Measurements from ENCODE around the gene TMEM45A.
"Not testable (repeated sequence)": the region's sequence is repeated elsewhere in the genome, so short reads cannot be mapped to it uniquely, and the experiment has no call there.

Gene TMEM45A

GRCh38 chr3:100483529-100483928 lies 8.9 kb upstream of the TMEM45A start:
- H3K4me1 ChIP-seq (ENCODE audit: control insufficient read depth, insufficient read depth, low read length) = no peaks in the 10 kb centered on the region
- no peaks in the 10 kb centered on the region for H3K27me3 ChIP-seq (ENCODE audit: control insufficient read depth, insufficient read depth, low read length)
- H3K9ac ChIP-seq (ENCODE audit: low read length) = no peak overlapping the region
- H3K36me3 ChIP-seq (ENCODE audit: control insufficient read depth, insufficient read depth, low read length) = no peaks in the 10 kb centered on the region
- no peak overlapping the region for H3K27ac ChIP-seq (ENCODE audit: low read depth, low read length)
- no peaks in the 10 kb centered on the region for H3K9me3 ChIP-seq (ENCODE audit: control insufficient read depth, insufficient read depth, low read depth, low read length)
- H3K4me3 ChIP-seq (ENCODE audit: low read depth, low read length) = no peak overlapping the region

DNA sequence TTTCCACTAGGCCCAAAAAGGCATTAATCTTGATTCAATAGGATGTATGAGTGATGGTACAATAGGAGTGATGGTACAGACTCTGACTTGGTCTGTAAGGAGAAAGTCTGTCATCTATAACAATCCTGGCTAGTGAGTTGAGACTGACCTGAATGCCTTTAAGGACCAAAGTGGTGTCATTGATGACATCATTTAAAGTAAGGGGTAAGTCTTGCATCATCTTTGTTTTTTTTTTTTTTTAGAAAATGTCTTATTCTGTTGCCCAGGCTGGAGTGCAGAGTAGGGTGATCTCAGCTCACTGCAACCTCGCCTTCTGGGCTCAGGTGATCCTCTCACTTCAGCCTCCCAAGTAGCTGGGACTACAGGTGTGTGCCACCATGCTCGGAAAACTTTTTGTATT lies 5.6 kb upstream of the TMEM45A start:
- Histone ChIP-seq H3K27me3 (ENCODE audit: control insufficient read depth, insufficient read depth, low read length) (no peaks in the 10 kb centered on the region), H3K4me1 (ENCODE audit: control insufficient read depth, insufficient read depth, low read length) (peaks cover 4% of the 10 kb centered on the region; the same call in 1 of the 2 replicates), H3K27ac (ENCODE audit: low read depth, low read length) (no peak overlapping the region), H3K9ac (ENCODE audit: low read length) (no peak overlapping the region), H3K4me3 (ENCODE audit: low read depth, low read length) (no peak overlapping the region), H3K36me3 (ENCODE audit: control insufficient read depth, insufficient read depth, low read length) (no peaks in the 10 kb centered on the region), H3K9me3 (ENCODE audit: control insufficient read depth, insufficient read depth, low read depth, low read length) (no peaks in the 10 kb centered on the region)

GRCh38 chr3:100489118-100489517 lies 3.3 kb upstream of the TMEM45A start:
- Histone ChIP-seq H3K9ac (ENCODE audit: low read length) (no peak overlapping the region), H3K27me3 (ENCODE audit: control insufficient read depth, insufficient read depth, low read length) (no peaks in the 10 kb centered on the region), H3K36me3 (ENCODE audit: control insufficient read depth, insufficient read depth, low read length) (no peaks in the 10 kb centered on the region), H3K4me3 (ENCODE audit: low read depth, low read length) (no peak overlapping the region), H3K9me3 (ENCODE audit: control insufficient read depth, insufficient read depth, low read depth, low read length) (no peaks in the 10 kb centered on the region), H3K27ac (ENCODE audit: low read depth, low read length) (no peak overlapping the region), H3K4me1 (ENCODE audit: control insufficient read depth, insufficient read depth, low read length) (peaks cover 5% of the 10 kb centered on the region; the same call in 1 of the 2 replicates)

DNA sequence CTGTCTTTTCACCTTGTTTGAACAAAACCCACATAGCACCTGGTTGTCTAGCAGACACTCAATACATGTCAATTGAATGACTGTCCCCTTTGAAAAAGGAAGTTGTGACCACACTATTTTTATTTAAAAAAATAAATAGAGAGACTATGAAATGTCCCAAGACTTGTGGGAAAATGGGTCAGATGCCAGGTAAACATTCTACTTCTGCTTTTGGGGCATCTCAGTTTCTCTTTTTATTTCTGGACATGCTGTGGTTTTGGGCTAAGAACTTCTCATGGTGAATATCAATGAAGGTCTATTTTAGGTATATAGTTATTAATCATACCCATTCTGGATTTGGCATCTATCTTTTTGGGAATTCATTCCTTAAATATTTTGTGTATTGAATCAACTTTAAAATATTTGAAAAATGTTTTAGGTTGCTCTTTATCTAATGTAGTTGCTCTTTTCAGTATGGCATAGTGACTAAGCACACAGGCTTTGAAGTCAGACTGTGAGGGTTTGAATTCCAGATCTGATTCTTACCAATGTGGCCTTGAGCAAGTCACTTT lies 4.4 kb downstream of the TMEM45A start:
- no peaks in the 10 kb centered on the region for H3K27me3 ChIP-seq (ENCODE audit: control insufficient read depth, insufficient read depth, low read length)
- no peak overlapping the region for H3K9ac ChIP-seq (ENCODE audit: low read length)
- H3K9me3 ChIP-seq (ENCODE audit: control insufficient read depth, insufficient read depth, low read depth, low read length) = no peaks in the 10 kb centered on the region
- no peak overlapping the region for H3K4me3 ChIP-seq (ENCODE audit: low read depth, low read length)
- no peaks in the 10 kb centered on the region for H3K36me3 ChIP-seq (ENCODE audit: control insufficient read depth, insufficient read depth, low read length)
- peaks cover 7% of the 10 kb centered on the region; the same call in 1 of the 2 replicates for H3K4me1 ChIP-seq (ENCODE audit: control insufficient read depth, insufficient read depth, low read length)
- no peak overlapping the region for H3K27ac ChIP-seq (ENCODE audit: low read depth, low read length)

- no peaks in the 10 kb centered on the region for H3K9me3 ChIP-seq (ENCODE audit: control insufficient read depth, insufficient read depth, low read depth, low read length)
- H3K4me3 ChIP-seq (ENCODE audit: low read depth, low read length) = no peak overlapping the region
- no peaks in the 10 kb centered on the region for H3K36me3 ChIP-seq (ENCODE audit: control insufficient read depth, insufficient read depth, low read length)
- no peak overlapping the region for H3K9ac ChIP-seq (ENCODE audit: low read length)
- H3K27ac ChIP-seq (ENCODE audit: low read depth, low read length) = no peak overlapping the region
- no peaks in the 10 kb centered on the region for H3K27me3 ChIP-seq (ENCODE audit: control insufficient read depth, insufficient read depth, low read length)
- H3K4me1 ChIP-seq (ENCODE audit: control insufficient read depth, insufficient read depth, low read length) = peaks cover 6% of the 10 kb centered on the region; the same call in 1 of the 2 replicates
Measured at GRCh38 chr3:100499651-100500050, 7.2 kb downstream of the TMEM45A start.

DNA sequence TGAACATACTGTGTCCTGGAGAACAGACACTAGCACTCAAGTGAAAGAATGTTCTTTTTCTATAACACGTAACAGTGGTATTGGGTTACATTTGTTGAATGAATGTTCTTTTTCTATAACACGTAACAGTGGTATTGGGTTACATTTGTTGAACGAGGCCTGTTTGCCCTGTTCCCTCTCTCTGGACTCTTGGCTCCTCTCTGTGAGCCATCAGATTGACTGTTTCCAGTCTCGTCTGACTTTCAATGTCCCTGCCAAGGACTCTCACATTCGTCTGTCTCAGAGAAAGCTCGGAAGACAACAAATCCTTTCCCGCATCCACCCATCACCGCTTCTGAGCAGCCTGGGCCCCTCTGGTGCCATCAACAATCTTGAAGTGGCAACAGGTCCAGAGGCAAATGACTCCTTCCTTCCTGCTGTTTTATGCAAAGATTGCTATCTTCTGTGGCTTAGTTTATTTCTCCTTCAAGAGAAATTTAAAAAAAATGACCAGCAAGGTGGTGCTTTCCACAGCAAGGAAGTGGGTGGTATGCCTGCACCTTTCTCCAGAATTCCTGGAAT lies 8.0 kb downstream of the TMEM45A start:
- H3K27me3 ChIP-seq (ENCODE audit: control insufficient read depth, insufficient read depth, low read length) = no peaks in the 10 kb centered on the region
- H3K27ac ChIP-seq (ENCODE audit: low read depth, low read length) = no peak overlapping the region
- no peaks in the 10 kb centered on the region for H3K36me3 ChIP-seq (ENCODE audit: control insufficient read depth, insufficient read depth, low read length)
- no peak overlapping the region for H3K4me3 ChIP-seq (ENCODE audit: low read depth, low read length)
- H3K9ac ChIP-seq (ENCODE audit: low read length) = no peak overlapping the region
- H3K4me1 ChIP-seq (ENCODE audit: control insufficient read depth, insufficient read depth, low read length) = peaks cover 6% of the 10 kb centered on the region; the same call in 1 of the 2 replicates
- no peaks in the 10 kb centered on the region for H3K9me3 ChIP-seq (ENCODE audit: control insufficient read depth, insufficient read depth, low read depth, low read length)

DNA sequence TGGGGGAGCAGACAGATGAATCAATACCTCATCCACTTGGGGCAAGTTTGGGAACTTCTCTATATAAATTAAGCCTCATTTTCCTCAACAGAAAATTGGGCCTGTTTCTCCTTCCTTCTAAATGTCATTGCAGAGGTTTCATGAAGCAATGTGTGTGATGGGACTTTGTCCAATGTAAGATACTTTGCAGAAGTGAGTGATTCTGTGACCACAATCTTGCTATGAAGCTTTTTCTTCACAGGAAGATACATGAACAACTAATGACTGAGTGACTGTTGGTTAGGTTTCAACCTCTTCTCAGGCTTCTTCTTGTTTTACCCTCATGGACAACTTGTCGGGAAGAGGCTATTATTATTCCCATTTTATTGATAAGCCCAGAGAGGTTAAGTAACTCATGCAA lies 11.0 kb downstream of the TMEM45A start:
- H3K9ac ChIP-seq (ENCODE audit: low read length) = no peak overlapping the region
- no peak overlapping the region for H3K27ac ChIP-seq (ENCODE audit: low read depth, low read length)
- no peak overlapping the region for H3K4me3 ChIP-seq (ENCODE audit: low read depth, low read length)
- H3K36me3 ChIP-seq (ENCODE audit: control insufficient read depth, insufficient read depth, low read length) = no peaks in the 10 kb centered on the region
- H3K4me1 ChIP-seq (ENCODE audit: control insufficient read depth, insufficient read depth, low read length) = peaks cover 6% of the 10 kb centered on the region; the same call in 1 of the 2 replicates
- H3K27me3 ChIP-seq (ENCODE audit: control insufficient read depth, insufficient read depth, low read length) = no peaks in the 10 kb centered on the region
- H3K9me3 ChIP-seq (ENCODE audit: control insufficient read depth, insufficient read depth, low read depth, low read length) = peaks cover 8% of the 10 kb centered on the region

DNA sequence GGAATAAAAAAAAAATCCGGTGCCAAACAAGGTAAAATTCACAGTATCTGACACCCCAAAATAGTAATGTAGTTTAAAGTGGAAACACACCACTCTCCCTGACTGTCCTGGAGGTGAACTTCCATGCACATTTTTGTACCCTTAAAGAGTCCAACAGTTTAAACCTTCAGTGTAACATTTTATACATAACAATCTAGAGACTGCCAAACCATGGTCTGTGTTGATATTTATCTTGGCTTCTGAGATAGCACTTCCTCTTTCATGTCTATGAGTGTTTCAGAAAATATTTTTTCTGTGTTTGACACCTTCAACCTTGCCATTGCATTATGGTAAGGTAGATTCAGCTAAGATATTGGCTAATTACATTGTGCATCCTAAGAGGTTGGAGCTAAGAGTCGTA lies 13.9 kb downstream of the TMEM45A start:
- H3K4me3 ChIP-seq (ENCODE audit: low read depth, low read length) = no peak overlapping the region
- H3K27ac ChIP-seq (ENCODE audit: low read depth, low read length) = no peak overlapping the region
- H3K9me3 ChIP-seq (ENCODE audit: control insufficient read depth, insufficient read depth, low read depth, low read length) = peaks cover 18% of the 10 kb centered on the region
- no peaks in the 10 kb centered on the region for H3K4me1 ChIP-seq (ENCODE audit: control insufficient read depth, insufficient read depth, low read length)
- no peak overlapping the region for H3K9ac ChIP-seq (ENCODE audit: low read length)
- no peaks in the 10 kb centered on the region for H3K27me3 ChIP-seq (ENCODE audit: control insufficient read depth, insufficient read depth, low read length)
- no peaks in the 10 kb centered on the region for H3K36me3 ChIP-seq (ENCODE audit: control insufficient read depth, insufficient read depth, low read length)

DNA sequence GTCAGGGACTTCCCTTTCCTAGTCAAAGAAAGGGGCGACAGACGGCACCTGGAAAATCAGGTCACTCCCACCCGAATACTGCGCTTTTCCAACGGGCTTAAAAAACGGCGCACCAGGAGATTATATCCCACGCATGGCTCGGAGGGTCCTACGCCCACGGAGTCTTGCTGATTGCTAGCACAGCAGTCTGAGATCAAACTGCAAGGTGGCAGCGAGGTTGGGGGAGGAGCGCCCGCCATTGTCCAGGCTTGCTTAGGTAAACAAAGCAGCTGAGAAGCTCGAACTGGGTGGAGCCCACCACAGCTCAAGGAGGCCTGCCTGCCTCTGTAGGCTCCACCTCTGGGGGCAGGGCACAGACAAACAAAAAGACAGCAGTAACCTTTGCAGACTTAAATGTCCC lies 17.4 kb downstream of the TMEM45A start:
- H3K27ac ChIP-seq (ENCODE audit: low read depth, low read length); H3K36me3 ChIP-seq (ENCODE audit: control insufficient read depth, insufficient read depth, low read length); H3K27me3 ChIP-seq (ENCODE audit: control insufficient read depth, insufficient read depth, low read length); H3K9ac ChIP-seq (ENCODE audit: low read length); H3K4me1 ChIP-seq (ENCODE audit: control insufficient read depth, insufficient read depth, low read length); H3K4me3 ChIP-seq (ENCODE audit: low read depth, low read length): not testable (repeated sequence)
- H3K9me3 ChIP-seq (ENCODE audit: control insufficient read depth, insufficient read depth, low read depth, low read length) = peaks cover 18% of the 10 kb centered on the region

GRCh38 chr3:100516232-100516631 lies 23.8 kb downstream of the TMEM45A start:
- H3K9me3 ChIP-seq (ENCODE audit: control insufficient read depth, insufficient read depth, low read depth, low read length) = no peaks in the 10 kb centered on the region
- no peak overlapping the region for H3K27ac ChIP-seq (ENCODE audit: low read depth, low read length)
- H3K4me1 ChIP-seq (ENCODE audit: control insufficient read depth, insufficient read depth, low read length) = no peaks in the 10 kb centered on the region
- no peaks in the 10 kb centered on the region for H3K36me3 ChIP-seq (ENCODE audit: control insufficient read depth, insufficient read depth, low read length)
- H3K4me3 ChIP-seq (ENCODE audit: low read depth, low read length) = no peak overlapping the region
- no peaks in the 10 kb centered on the region for H3K27me3 ChIP-seq (ENCODE audit: control insufficient read depth, insufficient read depth, low read length)
- no peak overlapping the region for H3K9ac ChIP-seq (ENCODE audit: low read length)

- Histone ChIP-seq H3K4me3 (ENCODE audit: low read depth, low read length) (no peak overlapping the region), H3K36me3 (ENCODE audit: control insufficient read depth, insufficient read depth, low read length) (no peaks in the 10 kb centered on the region), H3K27ac (ENCODE audit: low read depth, low read length) (no peak overlapping the region), H3K4me1 (ENCODE audit: control insufficient read depth, insufficient read depth, low read length) (no peaks in the 10 kb centered on the region), H3K9ac (ENCODE audit: low read length) (no peak overlapping the region), H3K9me3 (ENCODE audit: control insufficient read depth, insufficient read depth, low read depth, low read length) (no peaks in the 10 kb centered on the region), H3K27me3 (ENCODE audit: control insufficient read depth, insufficient read depth, low read length) (no peaks in the 10 kb centered on the region)
Measured at GRCh38 chr3:100516838-100517237, 24.4 kb downstream of the TMEM45A start.

All from HUES6 (cell line).